ENCODE measurements around the gene KCNT1. TPM values are rescaled to one million over a fixed set of nuclear protein-coding genes. Genes with fewer than 3 reads are reported as not detected.

KCNT1 gene
- total and polyA plus RNA-seq, 10 of the 15 experiments (the other 5 are each of a cell fraction or from before 2014, with no cell fraction given): not detected

- CTCF ChIA-PET: no interaction called here
- SMC1A ChIA-PET (ENCODE audit: uncharacterized antibody, unreplicated experiment): no interaction called here
- Histone ChIP-seq H3K27ac (ENCODE audit: control insufficient read depth, insufficient read depth) (no peak overlapping the region), H3K27me3 (replicated peaks in 1 of 2; ENCODE audit: control insufficient read depth in 2 of 2, insufficient read depth in 2 of 2, low read length in 1 of 2) (no peaks in the 10 kb centered on the region; a peak in 2 of 4 replicates), H3K36me3 (ENCODE audit: control insufficient read depth in 2 of 2, insufficient read depth in 2 of 2, low read length in 1 of 2) (no peaks in the 10 kb centered on the region), H3K79me2 (ENCODE audit: control insufficient read depth, insufficient read depth, low read length) (no peaks in the 10 kb centered on the region), H3K4me3 (no peak overlapping the region), H3K9me3 (replicated peaks; ENCODE audit: control insufficient read depth, insufficient read depth, low read length) (no peaks in the 10 kb centered on the region), H3K4me2 (ENCODE audit: control insufficient read depth, insufficient read depth) (no peak overlapping the region), H3K9ac (ENCODE audit: control insufficient read depth, insufficient read depth, low read length) (no peak overlapping the region), H4K20me1 (ENCODE audit: control insufficient read depth, insufficient read depth) (no peaks in the 10 kb centered on the region), H3K4me1 (ENCODE audit: control insufficient read depth, insufficient read depth, low read length) (no peaks in the 10 kb centered on the region), H2AFZ (ENCODE audit: control insufficient read depth, low read depth, low read length) (no peak overlapping the region)
- no peak for ATAC-seq
- no TSS peak for BruUV-seq (replicated peaks)
- no peak for FAIRE-seq
- RAD21 ChIA-PET (ENCODE audit: unreplicated experiment): no interaction called here
- in situ Hi-C loops (cut with MboI): no loop called here
- POLR2A ChIA-PET: no interaction called here
- no peak for DNase-seq (ENCODE audit: low read depth, low spot score)
- intact Hi-C loops (cut with micrococcal nuclease; ENCODE audit: unreplicated experiment): no loop called here
- WGBS (ENCODE audit: insufficient coverage, insufficient replicate concordance, low lambda C conversion rate, missing lambda C conversion rate): 36% methylated on average over 12 of the region's 12 CpGs
- TF ChIP-seq ZNF24 (IDR thresholded peaks at IDR 0.05): no peak
- TF ChIP-seq, protein P1, sequence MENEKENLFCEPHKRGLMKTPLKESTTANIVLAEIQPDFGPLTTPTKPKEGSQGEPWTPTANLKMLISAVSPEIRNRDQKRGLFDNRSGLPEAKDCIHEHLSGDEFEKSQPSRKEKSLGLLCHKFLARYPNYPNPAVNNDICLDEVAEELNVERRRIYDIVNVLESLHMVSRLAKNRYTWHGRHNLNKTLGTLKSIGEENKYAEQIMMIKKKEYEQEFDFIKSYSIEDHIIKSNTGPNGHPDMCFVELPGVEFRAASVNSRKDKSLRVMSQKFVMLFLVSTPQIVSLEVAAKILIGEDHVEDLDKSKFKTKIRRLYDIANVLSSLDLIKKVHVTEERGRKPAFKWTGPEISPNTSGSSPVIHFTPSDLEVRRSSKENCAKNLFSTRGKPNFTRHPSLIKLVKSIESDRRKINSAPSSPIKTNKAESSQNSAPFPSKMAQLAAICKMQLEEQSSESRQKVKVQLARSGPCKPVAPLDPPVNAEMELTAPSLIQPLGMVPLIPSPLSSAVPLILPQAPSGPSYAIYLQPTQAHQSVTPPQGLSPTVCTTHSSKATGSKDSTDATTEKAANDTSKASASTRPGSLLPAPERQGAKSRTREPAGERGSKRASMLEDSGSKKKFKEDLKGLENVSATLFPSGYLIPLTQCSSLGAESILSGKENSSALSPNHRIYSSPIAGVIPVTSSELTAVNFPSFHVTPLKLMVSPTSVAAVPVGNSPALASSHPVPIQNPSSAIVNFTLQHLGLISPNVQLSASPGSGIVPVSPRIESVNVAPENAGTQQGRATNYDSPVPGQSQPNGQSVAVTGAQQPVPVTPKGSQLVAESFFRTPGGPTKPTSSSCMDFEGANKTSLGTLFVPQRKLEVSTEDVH (IDR thresholded peaks at IDR 0.05; ENCODE audit: low read depth, partially characterized antibody): no peak
- no peak for TF ChIP-seq NR2C1 (IDR thresholded peaks at IDR 0.05)
- no peak for TF ChIP-seq YBX1 (IDR thresholded peaks at IDR 0.05)
- TF ChIP-seq POLR2AphosphoS2 (IDR thresholded peaks at IDR 0.05; ENCODE audit: low read depth, low read length): no peak
- TF ChIP-seq SUPT20H (IDR thresholded peaks at IDR 0.05; ENCODE audit: borderline replicate concordance, control insufficient read depth, low read depth, low read length): no peak
- no peak for TF ChIP-seq CBX3 (IDR thresholded peaks at IDR 0.05; ENCODE audit: borderline replicate concordance, low read depth)
- TF ChIP-seq HDGF (IDR thresholded peaks at IDR 0.05): no peak
- TF ChIP-seq E4F1 (IDR thresholded peaks at IDR 0.05; ENCODE audit: borderline replicate concordance, partially characterized antibody): no peak
- TF ChIP-seq TCF12 (IDR thresholded peaks at IDR 0.05; ENCODE audit: low read depth, low read length): no peak
- no peak for TF ChIP-seq RAD51 (IDR thresholded peaks at IDR 0.05)
- no peak for TF ChIP-seq ZBTB40 (IDR thresholded peaks at IDR 0.05; ENCODE audit: borderline replicate concordance)
- TF ChIP-seq E2F4 (IDR thresholded peaks at IDR 0.05; ENCODE audit: low read depth, low read length): no peak
- no peak for TF ChIP-seq EZH2 (IDR thresholded peaks at IDR 0.05; ENCODE audit: borderline replicate concordance, control insufficient read depth, low read depth, low read length)
- TF ChIP-seq ZBED1 (IDR thresholded peaks at IDR 0.05; ENCODE audit: borderline replicate concordance): no peak
- no peak for TF ChIP-seq RBBP5 (conservative IDR thresholded peaks at IDR 0.05)
Observed at GRCh38 chr9:135695642-135696041, 6.3 kb upstream of the KCNT1 start.

Data from GM12878 (cell line).